SK-N-SH (cell line): ENCODE data around the gene CD180. TPM values are rescaled to one million over a fixed set of nuclear protein-coding genes. Genes with fewer than 3 reads are reported as not detected.

ENCODE experiments used
- CTCF ChIA-PET: fragments of 300-600, 350-600 bp; formaldehyde crosslinking; extraction: SDS; loops from one replicate; lab custom pipeline; 2021; lab: Yijun Ruan, JAX
- POLR2A ChIA-PET: fragments of 350-600 bp; sonication (Branson Sonifier 250); formaldehyde crosslinking; extraction: SDS; loops from one replicate; lab custom pipeline; 2020; ENCODE audit warnings: antibody characterized with exemption, inconsistent platforms; lab: Yijun Ruan, JAX
- DNase-seq: peaks from one replicate; pipeline ENCODE4 v3.0.0; 2012
- H2AFZ ChIP-seq: fragments of 200-600 bp; sonication (generic); 2 replicates; pipeline ENCODE4 v1.8.1; 2016; ENCODE audit warnings: antibody characterized with exemption, mild to moderate bottlenecking, low read depth
- H3F3A ChIP-seq: fragments of 200-600 bp; sonication (generic); replicated peaks from 2 replicates; pipeline ENCODE3; 2016; ENCODE audit warnings: antibody characterized with exemption, mild to moderate bottlenecking; ENCODE audit not compliant: insufficient read depth
- H3K27ac ChIP-seq, 2 experiments: fragments of 200-500 bp in 1 of 2; fragments of 200-600 bp in 1 of 2; sonication (Bioruptor generic) in 1 of 2; sonication (generic), shearing (Covaris generic) in 1 of 2; 2 replicates each; pipeline versions ENCODE4 v1.5.1 to v1.6.1; 2014 to 2016; ENCODE audit warnings: low read depth in 2 of 2, inconsistent platforms in 1 of 2, low read length in 1 of 2, mild to moderate bottlenecking in 1 of 2, mixed read lengths in 1 of 2
- H3K27me3 ChIP-seq: fragments of 200-600 bp; sonication (generic), shearing (Covaris generic); 2 replicates; pipeline ENCODE4 v1.6.1; 2016; ENCODE audit warnings: mixed run types; ENCODE audit not compliant: insufficient read depth
- H3K36me3 ChIP-seq, 2 experiments: fragments of 200-500 bp in 1 of 2; fragments of 200-600 bp in 1 of 2; sonication (Bioruptor generic) in 1 of 2; sonication (generic) in 1 of 2; replicated peaks in 1 of 2; 2 replicates each; pipeline versions ENCODE3 to v1.5.1; 2014 to 2016; ENCODE audit warnings: low read length in 1 of 2, mild to moderate bottlenecking in 1 of 2; ENCODE audit not compliant: insufficient read depth in 2 of 2, control insufficient read depth in 1 of 2
- H3K4me1 ChIP-seq, 2 experiments: fragments of 200-500 bp in 1 of 2; fragments of 200-600 bp in 1 of 2; sonication (Bioruptor generic) in 1 of 2; sonication (generic), shearing (Covaris generic) in 1 of 2; 2 replicates each; pipeline versions ENCODE4 v1.5.1 to v1.6.1; 2014 to 2016; ENCODE audit warnings: low read depth in 1 of 2, low read length in 1 of 2, mixed run types in 1 of 2; ENCODE audit not compliant: insufficient read depth in 2 of 2, control insufficient read depth in 1 of 2
- H3K4me2 ChIP-seq: fragments of 200-600 bp; sonication (generic), shearing (Covaris generic); 2 replicates; pipeline ENCODE4 v1.6.1; 2017; ENCODE audit warnings: mixed run types
- H3K4me3 ChIP-seq, 2 experiments: fragments of 200-500 bp in 1 of 2; fragments of 200-600 bp in 1 of 2; sonication (Bioruptor generic) in 1 of 2; sonication (generic), shearing (Covaris generic) in 1 of 2; 2 replicates each; pipeline versions ENCODE4 v1.5.1 to v1.8.1; 2014 to 2016; ENCODE audit warnings: low read depth in 2 of 2, inconsistent platforms in 1 of 2, low read length in 1 of 2, mild to moderate bottlenecking in 1 of 2, mixed read lengths in 1 of 2, moderate library complexity in 1 of 2
- H3K79me2 ChIP-seq: fragments of 200-600 bp; sonication (generic); 2 replicates; pipeline ENCODE4 v1.8.1; 2017; ENCODE audit warnings: mild to moderate bottlenecking; ENCODE audit not compliant: insufficient read depth
- H3K9ac ChIP-seq: fragments of 200-600 bp; sonication (generic); 2 replicates; pipeline ENCODE4 v1.6.1; 2017; ENCODE audit warnings: mixed run types
- H3K9me2 ChIP-seq: fragments of 200-600 bp; sonication (generic); 2 replicates; pipeline ENCODE4 v1.6.1; 2017; ENCODE audit warnings: mixed run types
- H3K9me3 ChIP-seq: fragments of 200-600 bp; sonication (generic); 2 replicates; pipeline ENCODE4 v1.6.1; 2017; ENCODE audit warnings: mixed run types, mild to moderate bottlenecking, moderate library complexity
- H4K20me1 ChIP-seq: fragments of 200-600 bp; sonication (generic); 2 replicates; pipeline ENCODE4 v1.6.1; 2017; ENCODE audit warnings: mild to moderate bottlenecking, mixed run types; ENCODE audit not compliant: insufficient read depth
- EP300 ChIP-seq, 2 experiments: IDR thresholded peaks; 2 replicates each; pipeline versions ENCODE4 v1.4.0 to v1.6.1; 2012; ENCODE audit warnings: borderline replicate concordance in 1 of 2, low read depth in 1 of 2, low read length in 1 of 2
- FOSL2 ChIP-seq: IDR thresholded peaks from 2 replicates; pipeline ENCODE4 v1.4.0; 2012; ENCODE audit warnings: low read depth, mild to moderate bottlenecking, moderate library complexity, borderline replicate concordance
- FOXM1 ChIP-seq: IDR thresholded peaks from 2 replicates; pipeline ENCODE4 v1.4.0; 2012; ENCODE audit warnings: low read depth, mild to moderate bottlenecking
- JUND ChIP-seq: IDR thresholded peaks from 2 replicates; pipeline ENCODE4 v1.4.0; 2012
- MXI1 ChIP-seq: IDR thresholded peaks from 2 replicates; pipeline ENCODE4 v1.6.1; 2012; ENCODE audit warnings: mild to moderate bottlenecking, low read depth, low read length, improper control_type of control experiment
- NFIC ChIP-seq: IDR thresholded peaks from 2 replicates; pipeline ENCODE4 v1.4.0; 2012; ENCODE audit warnings: borderline replicate concordance
- NRF1 ChIP-seq: IDR thresholded peaks from 2 replicates; pipeline ENCODE4 v1.6.1; 2012; ENCODE audit warnings: low read depth, mild to moderate bottlenecking, low read length
- PBX3 ChIP-seq: IDR thresholded peaks from 2 replicates; pipeline ENCODE4; 2012
- RXRA ChIP-seq: IDR thresholded peaks from 2 replicates; pipeline ENCODE4 v1.4.0; 2012; ENCODE audit warnings: low read depth, mild to moderate bottlenecking, borderline replicate concordance
- SMC3 ChIP-seq: IDR thresholded peaks from 2 replicates; pipeline ENCODE4 v1.6.1; 2012; ENCODE audit warnings: low read depth, low read length, improper control_type of control experiment
- TAF1 ChIP-seq: IDR thresholded peaks from 2 replicates; pipeline ENCODE4 v1.6.1; 2012; ENCODE audit warnings: low read depth, mild to moderate bottlenecking, low read length, moderate library complexity, borderline replicate concordance
- TCF12 ChIP-seq: IDR thresholded peaks from 2 replicates; pipeline ENCODE4 v1.4.0; 2012
- TEAD4 ChIP-seq: IDR thresholded peaks from 2 replicates; pipeline ENCODE4 v1.4.0; 2012; ENCODE audit warnings: mild to moderate bottlenecking, borderline replicate concordance; ENCODE audit not compliant: insufficient read depth
- USF1 ChIP-seq: IDR thresholded peaks from 2 replicates; pipeline ENCODE4 v1.4.0; 2012; ENCODE audit warnings: low read depth, borderline replicate concordance
- ZBTB33 ChIP-seq: IDR thresholded peaks from 2 replicates; pipeline ENCODE4 v1.4.0; 2012; ENCODE audit warnings: low read depth, borderline replicate concordance
- WGBS: methylation state at CpG from one replicate; pipeline ENCODE4 v1.1.6; 2017; ENCODE audit warnings: low lambda C conversion rate; 5-methylcytosine and 5-hydroxymethylcytosine counted together
- polyA plus RNA-seq, 3 experiments: library from polyadenylated mRNA; depleted of rRNA; stranded (reverse); fragments of >200 nt; gene quantifications; 2 replicates each; pipeline ENCODE4 v1.2.3, GENCODE V29; 2012
- TF ChIP-seq, protein P1 (sequence below): fragments of 150-350 bp; IDR thresholded peaks from 2 replicates; pipeline ENCODE4 v1.6.1; 2016; ENCODE audit warnings: mild to moderate bottlenecking, low read depth, low read length

CD180 gene
- polyA plus RNA-seq, 1 of the 3 experiments (the other 2 are of a cell fraction), result 0.02 TPM

DNA sequence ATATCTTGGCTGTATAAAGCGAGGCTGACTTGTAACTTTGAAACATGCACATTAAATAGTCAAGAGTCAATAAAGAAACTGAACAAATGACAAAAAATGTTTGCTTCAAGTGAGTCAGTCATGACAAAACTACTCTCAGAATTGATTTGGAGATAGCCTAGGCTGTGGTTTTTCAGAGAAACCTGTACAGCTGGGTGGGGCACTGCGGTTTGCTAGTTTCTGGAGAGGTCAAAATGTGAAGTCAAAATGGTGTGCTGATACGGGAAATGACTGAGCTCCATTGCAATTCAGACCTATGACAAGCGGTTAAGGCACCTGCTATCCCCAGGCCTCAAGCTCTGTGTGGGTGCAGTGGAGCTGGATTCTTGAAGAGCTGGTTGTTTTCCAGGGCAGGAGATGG is 10.3 kb upstream of the CD180 start:
- H3K79me2 ChIP-seq, result no peaks in the 10 kb centered on the region
- no peak overlapping the region for H3K27ac ChIP-seq
- H3K4me1 ChIP-seq, result peaks cover 0 to 20% of the 10 kb centered on the region in 2 experiments; a peak in 2 of 4 replicates
- no peak overlapping the region for H3K4me2 ChIP-seq
- H3F3A ChIP-seq, result no peaks in the 10 kb centered on the region
- no peaks in the 10 kb centered on the region for H3K27me3 ChIP-seq
- no peaks in the 10 kb centered on the region for H4K20me1 ChIP-seq
- H3K4me3 ChIP-seq, result no peak overlapping the region
- WGBS, result 58% methylated on average over 3 of the region's 4 CpGs
- H3K36me3 ChIP-seq, result no peaks in the 10 kb centered on the region
- no peaks in the 10 kb centered on the region for H3K9me3 ChIP-seq
- DNase-seq, result no peak
- no peak overlapping the region for H2AFZ ChIP-seq
- no peaks in the 10 kb centered on the region for H3K9me2 ChIP-seq
- no peak overlapping the region for H3K9ac ChIP-seq
- TF ChIP-seq EP300 (IDR thresholded peaks at IDR 0.05; ENCODE audit: borderline replicate concordance in 1 of 2, low read depth in 1 of 2, low read length in 1 of 2) (peak in 1 of 2 experiments; percentile 91; a peak in 2 of 4 replicates), FOXM1 (peak; percentile 65; the same call in 1 of the 2 replicates), SMC3 (no peak), FOSL2 (peak; percentile 56; the same call in 1 of the 2 replicates), TAF1 (no peak), NFIC (0 out of 2 replicates have a peak, but pooled peaks have one; percentile 47), TEAD4 (peak; percentile 57; the same call in 1 of the 2 replicates), JUND (peak; percentile 67), USF1 (no peak), ZBTB33 (peak; percentile 50; the same call in 1 of the 2 replicates), PBX3 (peak; percentile 56), MXI1 (no peak), TCF12 (peak; percentile 90), NRF1 (no peak), RXRA (peak; percentile 80; the same call in 1 of the 2 replicates)
- TF ChIP-seq, protein P1, sequence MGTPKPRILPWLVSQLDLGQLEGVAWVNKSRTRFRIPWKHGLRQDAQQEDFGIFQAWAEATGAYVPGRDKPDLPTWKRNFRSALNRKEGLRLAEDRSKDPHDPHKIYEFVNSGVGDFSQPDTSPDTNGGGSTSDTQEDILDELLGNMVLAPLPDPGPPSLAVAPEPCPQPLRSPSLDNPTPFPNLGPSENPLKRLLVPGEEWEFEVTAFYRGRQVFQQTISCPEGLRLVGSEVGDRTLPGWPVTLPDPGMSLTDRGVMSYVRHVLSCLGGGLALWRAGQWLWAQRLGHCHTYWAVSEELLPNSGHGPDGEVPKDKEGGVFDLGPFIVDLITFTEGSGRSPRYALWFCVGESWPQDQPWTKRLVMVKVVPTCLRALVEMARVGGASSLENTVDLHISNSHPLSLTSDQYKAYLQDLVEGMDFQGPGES, result no peak
- POLR2A ChIA-PET, result no interaction called here
- CTCF ChIA-PET, result interaction anchor here (0.5 to 12.2 kb wide), 6 partner anchors 47 to 1046 kb away, joined by 3 to 201 read pairs (median 14); no protein-coding TSS in a partner anchor
